ENCODE results near the gene GORASP2. TPM values are rescaled to one million over a fixed set of nuclear protein-coding genes. Genes with fewer than 3 reads are reported as not detected.

GORASP2 gene
- total and polyA plus RNA-seq, 2 of the 4 experiments (the other 2 are of a cell fraction), result 53.1 to 156 TPM

DNA sequence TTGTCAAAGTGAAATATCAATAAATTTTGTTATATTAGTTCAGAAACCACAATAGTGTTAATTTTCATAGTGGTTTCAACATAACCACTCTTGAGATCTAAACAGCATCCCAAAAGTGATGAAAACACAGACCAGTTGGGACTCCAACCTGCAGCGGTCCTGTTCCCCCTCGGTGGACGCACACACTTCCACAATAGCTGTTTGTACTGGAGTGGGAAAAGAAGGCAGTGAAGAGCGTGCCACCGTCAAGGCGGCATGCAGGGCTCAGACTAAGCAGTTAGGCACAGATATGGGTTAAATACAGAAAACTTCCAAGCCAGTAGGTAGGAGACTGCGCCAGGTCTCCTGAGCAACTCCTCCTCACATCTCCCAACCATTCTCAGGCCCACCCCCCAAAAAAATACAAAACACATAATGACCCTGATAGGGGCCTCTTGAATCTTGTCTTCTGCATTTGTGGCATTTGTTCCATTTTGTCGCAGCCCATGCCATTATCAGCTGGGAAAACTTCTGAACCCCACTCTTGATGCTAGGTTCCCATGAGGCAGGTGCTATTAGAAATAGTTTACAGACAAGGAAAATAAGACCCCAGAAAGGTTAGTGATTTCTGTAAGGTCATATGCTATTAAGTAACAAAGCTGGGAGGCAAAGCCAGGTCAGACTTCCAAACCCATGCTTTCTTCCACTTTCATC, 57.7 kb downstream of the GORASP2 start:
- POLR2A ChIA-PET (ENCODE audit: unreplicated experiment), result interaction anchor here (0.6 kb wide), 1 partner anchor 1252 kb away, joined by 3 read pairs; no protein-coding TSS in a partner anchor
- no peaks in the 10 kb centered on the region for H3K79me1 ChIP-seq (ENCODE audit: low read depth in 1 of 2, low read length in 2 of 2)
- H3K56ac ChIP-seq (ENCODE audit: extremely low read depth, insufficient read depth, low read length), result no peak overlapping the region
- intact Hi-C loops (cut with micrococcal nuclease), result no loop called here
- H2AK5ac ChIP-seq (ENCODE audit: low read depth, low read length), result no peak overlapping the region
- ATAC-seq (ENCODE audit: low read depth) (no peak), DNase-seq (no peak)
- no peaks in the 10 kb centered on the region for H3K27me3 ChIP-seq (ENCODE audit: control insufficient read depth, insufficient read depth, low read length)
- H3K4me1 ChIP-seq (ENCODE audit: control insufficient read depth, insufficient read depth, low read length), result no peaks in the 10 kb centered on the region
- no peak overlapping the region for H2BK15ac ChIP-seq (ENCODE audit: low read depth, low read length)
- H4K91ac ChIP-seq (ENCODE audit: insufficient read depth, low read depth, low read length), result no peak overlapping the region
- no peak overlapping the region for H2AFZ ChIP-seq (replicated peaks; ENCODE audit: low read length, poor library complexity)
- dilution Hi-C loops (cut with HindIII; ENCODE audit: low sequenced_read_pairs, unreplicated experiment), result no loop called here
- no peak overlapping the region for H3K27ac ChIP-seq (ENCODE audit: insufficient read depth, low read length)
- no peak overlapping the region for H4K5ac ChIP-seq (ENCODE audit: low read depth, low read length)
- H2BK20ac ChIP-seq (ENCODE audit: low read depth, low read length), result no peak overlapping the region
- H2BK5ac ChIP-seq (ENCODE audit: low read depth, low read length, poor library complexity, severe bottlenecking), result no peak overlapping the region
- no peak overlapping the region for H4K8ac ChIP-seq (ENCODE audit: low read depth in 2 of 2, low read length in 2 of 2)
- H3K9ac ChIP-seq (ENCODE audit: low read depth, low read length), result no peak overlapping the region
- H3K36me3 ChIP-seq (ENCODE audit: control insufficient read depth, insufficient read depth, low read length), result no peaks in the 10 kb centered on the region
- no peak overlapping the region for H3K4me3 ChIP-seq (ENCODE audit: insufficient read depth, low read depth, low read length)
- no peak overlapping the region for H3K23ac ChIP-seq (ENCODE audit: low read depth, low read length)
- H4K20me1 ChIP-seq (ENCODE audit: insufficient read depth, low read length), result no peaks in the 10 kb centered on the region
- TF ChIP-seq RCOR1 (IDR thresholded peaks at IDR 0.05; ENCODE audit: insufficient replicate concordance, low read length), result no peak
- TF ChIP-seq FOS (IDR thresholded peaks at IDR 0.05; ENCODE audit: low read depth, low read length), result no peak
- no peak for TF ChIP-seq MAFK (IDR thresholded peaks at IDR 0.05; ENCODE audit: low read depth, low read length)
- TF ChIP-seq, protein P1, sequence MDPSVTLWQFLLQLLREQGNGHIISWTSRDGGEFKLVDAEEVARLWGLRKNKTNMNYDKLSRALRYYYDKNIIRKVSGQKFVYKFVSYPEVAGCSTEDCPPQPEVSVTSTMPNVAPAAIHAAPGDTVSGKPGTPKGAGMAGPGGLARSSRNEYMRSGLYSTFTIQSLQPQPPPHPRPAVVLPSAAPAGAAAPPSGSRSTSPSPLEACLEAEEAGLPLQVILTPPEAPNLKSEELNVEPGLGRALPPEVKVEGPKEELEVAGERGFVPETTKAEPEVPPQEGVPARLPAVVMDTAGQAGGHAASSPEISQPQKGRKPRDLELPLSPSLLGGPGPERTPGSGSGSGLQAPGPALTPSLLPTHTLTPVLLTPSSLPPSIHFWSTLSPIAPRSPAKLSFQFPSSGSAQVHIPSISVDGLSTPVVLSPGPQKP (IDR thresholded peaks at IDR 0.05; ENCODE audit: borderline replicate concordance, low read depth, low read length), result no peak
- TF ChIP-seq RFX5 (IDR thresholded peaks at IDR 0.05; ENCODE audit: low read depth, low read length), result no peak
- TF ChIP-seq RAD21 (IDR thresholded peaks at IDR 0.05; ENCODE audit: low read length), result no peak
- no peak for TF ChIP-seq SMC3 (IDR thresholded peaks at IDR 0.05; ENCODE audit: low read depth, low read length)
- TF ChIP-seq BHLHE40 (IDR thresholded peaks at IDR 0.05; ENCODE audit: low read depth, low read length), result no peak
- no peak for TF ChIP-seq NFE2L2 (IDR thresholded peaks at IDR 0.05; ENCODE audit: low read depth, low read length)
- no peak for TF ChIP-seq MXI1 (IDR thresholded peaks at IDR 0.05; ENCODE audit: borderline replicate concordance, low read depth, low read length)
- no peak for TF ChIP-seq POLR2A (IDR thresholded peaks at IDR 0.05; ENCODE audit: low read depth, low read length)
- no peak for TF ChIP-seq CEBPB (IDR thresholded peaks at IDR 0.05; ENCODE audit: low read depth, low read length)
- TF ChIP-seq CHD1 (IDR thresholded peaks at IDR 0.05; ENCODE audit: low read depth, low read length), result no peak
- TF ChIP-seq MAZ (IDR thresholded peaks at IDR 0.05; ENCODE audit: borderline replicate concordance, low read depth, low read length), result no peak
- TF ChIP-seq, protein P2, sequence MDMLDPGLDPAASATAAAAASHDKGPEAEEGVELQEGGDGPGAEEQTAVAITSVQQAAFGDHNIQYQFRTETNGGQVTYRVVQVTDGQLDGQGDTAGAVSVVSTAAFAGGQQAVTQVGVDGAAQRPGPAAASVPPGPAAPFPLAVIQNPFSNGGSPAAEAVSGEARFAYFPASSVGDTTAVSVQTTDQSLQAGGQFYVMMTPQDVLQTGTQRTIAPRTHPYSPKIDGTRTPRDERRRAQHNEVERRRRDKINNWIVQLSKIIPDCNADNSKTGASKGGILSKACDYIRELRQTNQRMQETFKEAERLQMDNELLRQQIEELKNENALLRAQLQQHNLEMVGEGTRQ (IDR thresholded peaks at IDR 0.05; ENCODE audit: low read depth, low read length), result no peak
- TF ChIP-seq, protein P3, sequence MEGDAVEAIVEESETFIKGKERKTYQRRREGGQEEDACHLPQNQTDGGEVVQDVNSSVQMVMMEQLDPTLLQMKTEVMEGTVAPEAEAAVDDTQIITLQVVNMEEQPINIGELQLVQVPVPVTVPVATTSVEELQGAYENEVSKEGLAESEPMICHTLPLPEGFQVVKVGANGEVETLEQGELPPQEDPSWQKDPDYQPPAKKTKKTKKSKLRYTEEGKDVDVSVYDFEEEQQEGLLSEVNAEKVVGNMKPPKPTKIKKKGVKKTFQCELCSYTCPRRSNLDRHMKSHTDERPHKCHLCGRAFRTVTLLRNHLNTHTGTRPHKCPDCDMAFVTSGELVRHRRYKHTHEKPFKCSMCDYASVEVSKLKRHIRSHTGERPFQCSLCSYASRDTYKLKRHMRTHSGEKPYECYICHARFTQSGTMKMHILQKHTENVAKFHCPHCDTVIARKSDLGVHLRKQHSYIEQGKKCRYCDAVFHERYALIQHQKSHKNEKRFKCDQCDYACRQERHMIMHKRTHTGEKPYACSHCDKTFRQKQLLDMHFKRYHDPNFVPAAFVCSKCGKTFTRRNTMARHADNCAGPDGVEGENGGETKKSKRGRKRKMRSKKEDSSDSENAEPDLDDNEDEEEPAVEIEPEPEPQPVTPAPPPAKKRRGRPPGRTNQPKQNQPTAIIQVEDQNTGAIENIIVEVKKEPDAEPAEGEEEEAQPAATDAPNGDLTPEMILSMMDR (conservative IDR thresholded peaks at IDR 0.05; ENCODE audit: low read depth, low read length), result no peak
- no peaks in the 10 kb centered on the region for H3K9me1 ChIP-seq (ENCODE audit: insufficient read depth, low read length)
- no peak overlapping the region for H2AK9ac ChIP-seq (replicated peaks; ENCODE audit: low read depth, low read length, poor library complexity)
- no peak overlapping the region for H3K4ac ChIP-seq (ENCODE audit: low read depth, low read length)
- H3K9me3 ChIP-seq (ENCODE audit: control insufficient read depth, insufficient read depth, low read length), result no peaks in the 10 kb centered on the region
- CTCF ChIA-PET, result interaction anchor here (0.6 kb wide), 1 partner anchor 594 kb away, joined by 3 read pairs; no protein-coding TSS in a partner anchor
- WGBS, 2 experiments (ENCODE audit: extremely low coverage in 2 of 2, insufficient read length in 1 of 2), result no CpG with 5 or more reads among the region's 8 CpGs
- no peak overlapping the region for H3K18ac ChIP-seq (ENCODE audit: low read depth, low read length)
- no peak overlapping the region for H3K14ac ChIP-seq (replicated peaks; ENCODE audit: low read depth, low read length)
- BruUV-seq (replicated peaks), result no TSS peak
- H2BK120ac ChIP-seq (ENCODE audit: low read depth, low read length), result no peak overlapping the region
- in situ Hi-C loops (cut with MboI; ENCODE audit: low sequenced_read_pairs), result no loop called here
- no peak overlapping the region for H3K4me2 ChIP-seq (ENCODE audit: low read depth, low read length)
